Caco-2 (cell line): ENCODE measurements around the gene IGFBP7. TPM values are rescaled to one million over a fixed set of nuclear protein-coding genes. Genes with fewer than 3 reads are reported as not detected.

Experiments
- BruUV-seq: library from RNA; stranded (reverse); fragments of 400-500 nt; replicated peaks from 2 replicates; lab custom pipeline; 2021; lab: Mats Ljungman, UMichigan
- CTCF ChIA-PET: fragments of 300-600 bp; sonication (Branson Sonifier 250); formaldehyde crosslinking; loops from one replicate; lab custom pipeline; 2022; ENCODE audit warnings: antibody characterized with exemption; lab: Charles Lee
- POLR2A ChIA-PET: fragments of 300-600 bp; sonication (Branson Sonifier 250); formaldehyde crosslinking; loops from one replicate; lab custom pipeline; 2022; ENCODE audit warnings: antibody characterized with exemption; lab: Charles Lee
- DNase-seq, 2 experiments: peaks; one replicate each; pipeline versions ENCODE4 v3.0.0 to v3.0.0-alpha.2; 2020 to 2022
- H3K27me3 ChIP-seq: replicated peaks from 2 replicates; pipeline ENCODE4 v1.6.0; 2011; ENCODE audit warnings: low read length; ENCODE audit not compliant: control insufficient read depth, insufficient read depth
- H3K36me3 ChIP-seq: 2 replicates; pipeline ENCODE4 v1.5.1; 2011; ENCODE audit warnings: low read length; ENCODE audit not compliant: control insufficient read depth, insufficient read depth
- H3K4me1 ChIP-seq: fragments of 250-450 bp; sonication (Bioruptor Pico); 2 replicates; pipeline ENCODE4 v1.5.1; 2020; ENCODE audit warnings: mild to moderate bottlenecking
- H3K4me3 ChIP-seq: 2 replicates; pipeline ENCODE4 v1.5.1; 2011; ENCODE audit warnings: low read depth, mild to moderate bottlenecking, control low read depth, low read length
- H3K9me3 ChIP-seq: fragments of 250-450 bp; sonication (Bioruptor Pico); 2 replicates; pipeline ENCODE4 v1.5.1; 2020; ENCODE audit warnings: mild to moderate bottlenecking, moderate library complexity
- H3K27ac Mint-ChIP-seq: one replicate; pipeline ENCODE4 v1.8.0; 2022; ENCODE audit warnings: mixed read lengths; ENCODE audit not compliant: unreplicated experiment
- H3K27me3 Mint-ChIP-seq: one replicate; pipeline ENCODE4 v1.8.0; 2022; ENCODE audit warnings: mixed read lengths; ENCODE audit not compliant: insufficient read depth, unreplicated experiment
- H3K36me3 Mint-ChIP-seq: one replicate; pipeline ENCODE4 v1.8.0; 2022; ENCODE audit warnings: mild to moderate bottlenecking, mixed read lengths; ENCODE audit not compliant: insufficient read depth, unreplicated experiment
- H3K4me1 Mint-ChIP-seq: one replicate; pipeline ENCODE4 v1.8.0; 2022; ENCODE audit warnings: low read depth, mixed read lengths; ENCODE audit not compliant: unreplicated experiment
- H3K4me3 Mint-ChIP-seq: one replicate; pipeline ENCODE4 v1.8.0; 2022; ENCODE audit warnings: mild to moderate bottlenecking, moderate library complexity, mixed read lengths; ENCODE audit not compliant: unreplicated experiment
- H3K9me3 Mint-ChIP-seq: one replicate; pipeline ENCODE4 v1.8.0; 2022; ENCODE audit warnings: mixed read lengths; ENCODE audit not compliant: unreplicated experiment
- intact Hi-C: fragments of 100-400 bp; cut with micrococcal nuclease; formaldehyde crosslinking; loops from one replicate; pipeline ENCODE4 v1.10.0; 2022; ENCODE audit not compliant: unreplicated experiment
- total RNA-seq: library from RNA; stranded (reverse); gene quantifications from 2 replicates; pipeline ENCODE4 v1.2.3, GENCODE V29; 2022
- TF ChIP-seq, protein P1 (sequence below), 2 experiments: fragments of 200-600 bp in 1 of 2; IDR thresholded peaks; 1 replicate in 1 of 2; 2 replicates in 1 of 2; pipeline versions ENCODE4 v1.5.1 to v1.8.0; 2011 to 2022; ENCODE audit warnings: antibody characterized with exemption in 1 of 2, control low read depth in 1 of 2, inconsistent platforms in 1 of 2, low read depth in 1 of 2, low read length in 1 of 2, mild to moderate bottlenecking in 1 of 2, moderate library complexity in 1 of 2; ENCODE audit not compliant: insufficient read depth in 1 of 2, severe bottlenecking in 1 of 2, unreplicated experiment in 1 of 2

IGFBP7 gene
- total RNA-seq, 1 experiment from 2014 or later, result 40.4 TPM

DNA sequence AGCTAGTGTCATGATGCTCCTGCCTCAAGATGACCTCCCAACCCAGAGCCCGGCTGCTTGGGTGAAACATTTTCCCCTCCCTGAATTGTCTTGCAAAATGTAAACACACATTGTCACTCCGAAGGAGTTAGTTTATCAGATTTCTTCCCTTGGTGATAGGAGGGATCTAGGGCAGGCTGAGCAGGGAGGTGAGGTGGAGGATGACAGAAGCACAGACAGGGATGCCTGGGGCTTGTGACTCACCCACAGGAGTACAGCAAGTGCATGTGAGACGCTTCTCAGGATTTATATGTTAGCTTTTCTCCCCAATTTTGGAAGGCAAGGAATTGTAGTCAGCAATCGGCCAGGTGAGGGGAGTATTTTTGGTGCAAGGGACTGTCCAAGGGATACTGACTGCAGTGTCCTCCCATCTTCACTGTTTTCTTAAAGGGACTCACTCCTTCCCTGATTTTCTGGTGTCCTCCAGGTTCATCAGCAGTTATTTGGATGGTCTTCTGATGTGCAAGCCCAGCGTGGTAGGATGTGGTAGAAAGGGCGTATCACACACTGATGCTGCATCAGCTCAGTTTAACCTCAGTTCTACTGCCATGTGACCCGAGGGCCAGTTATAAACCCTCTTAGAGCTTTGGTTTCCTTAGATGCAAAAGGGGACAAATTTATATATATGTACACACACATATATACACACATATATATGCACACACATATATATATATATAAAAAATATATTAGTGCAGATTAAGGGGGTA is 46.2 kb upstream of the IGFBP7 start:
- intact Hi-C loops, result loop anchor here (5.0 kb wide), 1 partner anchor 44 kb away; the partner anchor contains the start of gene IGFBP7

DNA sequence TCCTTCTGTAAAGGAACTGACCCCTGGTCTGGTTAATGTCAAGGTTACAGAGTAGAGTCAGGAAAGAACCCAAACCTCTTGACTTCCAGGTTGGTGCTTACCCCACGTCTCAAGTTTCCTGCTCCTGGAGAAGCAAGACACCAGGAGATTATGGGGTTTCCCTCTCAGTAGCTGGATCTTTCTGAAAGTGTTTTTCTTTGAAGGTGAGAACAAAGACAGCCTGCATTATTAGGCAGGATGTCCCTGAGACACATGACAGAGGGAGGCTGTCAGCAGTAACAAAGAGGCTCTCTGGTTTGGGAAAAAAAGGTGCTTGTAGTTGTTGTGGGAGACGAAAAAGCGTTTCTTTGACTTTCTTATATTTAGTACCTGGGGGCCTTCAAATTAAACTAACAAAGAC is 44.7 kb upstream of the IGFBP7 start:
- no peaks in the 10 kb centered on the region for H3K27me3 Mint-ChIP-seq
- Histone ChIP-seq H3K9me3 (no peaks in the 10 kb centered on the region), H3K27me3 (no peaks in the 10 kb centered on the region), H3K4me3 (no peak overlapping the region), H3K36me3 (no peaks in the 10 kb centered on the region), H3K4me1 (peaks cover 12% of the 10 kb centered on the region)
- POLR2A ChIA-PET, result no interaction called here
- no peaks in the 10 kb centered on the region for H3K9me3 Mint-ChIP-seq
- H3K27ac Mint-ChIP-seq, result no peak overlapping the region
- DNase-seq, result no peak
- intact Hi-C loops, result loop anchor here (5.0 kb wide), 1 partner anchor 43 kb away; the partner anchor contains the start of gene IGFBP7
- no peaks in the 10 kb centered on the region for H3K36me3 Mint-ChIP-seq
- peaks cover 15% of the 10 kb centered on the region for H3K4me1 Mint-ChIP-seq
- CTCF ChIA-PET, result no interaction called here
- BruUV-seq, result no TSS peak
- TF ChIP-seq, protein P1, sequence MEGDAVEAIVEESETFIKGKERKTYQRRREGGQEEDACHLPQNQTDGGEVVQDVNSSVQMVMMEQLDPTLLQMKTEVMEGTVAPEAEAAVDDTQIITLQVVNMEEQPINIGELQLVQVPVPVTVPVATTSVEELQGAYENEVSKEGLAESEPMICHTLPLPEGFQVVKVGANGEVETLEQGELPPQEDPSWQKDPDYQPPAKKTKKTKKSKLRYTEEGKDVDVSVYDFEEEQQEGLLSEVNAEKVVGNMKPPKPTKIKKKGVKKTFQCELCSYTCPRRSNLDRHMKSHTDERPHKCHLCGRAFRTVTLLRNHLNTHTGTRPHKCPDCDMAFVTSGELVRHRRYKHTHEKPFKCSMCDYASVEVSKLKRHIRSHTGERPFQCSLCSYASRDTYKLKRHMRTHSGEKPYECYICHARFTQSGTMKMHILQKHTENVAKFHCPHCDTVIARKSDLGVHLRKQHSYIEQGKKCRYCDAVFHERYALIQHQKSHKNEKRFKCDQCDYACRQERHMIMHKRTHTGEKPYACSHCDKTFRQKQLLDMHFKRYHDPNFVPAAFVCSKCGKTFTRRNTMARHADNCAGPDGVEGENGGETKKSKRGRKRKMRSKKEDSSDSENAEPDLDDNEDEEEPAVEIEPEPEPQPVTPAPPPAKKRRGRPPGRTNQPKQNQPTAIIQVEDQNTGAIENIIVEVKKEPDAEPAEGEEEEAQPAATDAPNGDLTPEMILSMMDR (IDR thresholded peaks at IDR 0.05; ENCODE audit: insufficient read depth in 1 of 2, low read depth in 1 of 2, low read length in 1 of 2, severe bottlenecking in 1 of 2, unreplicated experiment in 1 of 2), result no peak
- no peak overlapping the region for H3K4me3 Mint-ChIP-seq

More for the DNA sequence above, 46.2 kb upstream of the IGFBP7 start:
- Histone ChIP-seq H3K27me3 (no peaks in the 10 kb centered on the region), H3K36me3 (no peaks in the 10 kb centered on the region), H3K9me3 (no peaks in the 10 kb centered on the region; the same call in 1 of the 2 replicates), H3K4me3 (no peak overlapping the region), H3K4me1 (peaks cover 7% of the 10 kb centered on the region)
- no peak for DNase-seq
- no peak overlapping the region for H3K4me3 Mint-ChIP-seq
- no peaks in the 10 kb centered on the region for H3K9me3 Mint-ChIP-seq
- no peak overlapping the region for H3K27ac Mint-ChIP-seq
- H3K36me3 Mint-ChIP-seq, result no peaks in the 10 kb centered on the region
- H3K4me1 Mint-ChIP-seq, result peaks cover 9% of the 10 kb centered on the region
- TF ChIP-seq, protein P1 (IDR thresholded peaks at IDR 0.05; ENCODE audit: insufficient read depth in 1 of 2, low read depth in 1 of 2, low read length in 1 of 2, severe bottlenecking in 1 of 2, unreplicated experiment in 1 of 2), result no peak
- no TSS peak for BruUV-seq
- ChIA-PET POLR2A (no interaction called here), CTCF (interaction anchor here (1.6 kb wide), 1 partner anchor 118 kb away, joined by 4 read pairs; no protein-coding TSS in a partner anchor)
- H3K27me3 Mint-ChIP-seq, result no peaks in the 10 kb centered on the region

DNA sequence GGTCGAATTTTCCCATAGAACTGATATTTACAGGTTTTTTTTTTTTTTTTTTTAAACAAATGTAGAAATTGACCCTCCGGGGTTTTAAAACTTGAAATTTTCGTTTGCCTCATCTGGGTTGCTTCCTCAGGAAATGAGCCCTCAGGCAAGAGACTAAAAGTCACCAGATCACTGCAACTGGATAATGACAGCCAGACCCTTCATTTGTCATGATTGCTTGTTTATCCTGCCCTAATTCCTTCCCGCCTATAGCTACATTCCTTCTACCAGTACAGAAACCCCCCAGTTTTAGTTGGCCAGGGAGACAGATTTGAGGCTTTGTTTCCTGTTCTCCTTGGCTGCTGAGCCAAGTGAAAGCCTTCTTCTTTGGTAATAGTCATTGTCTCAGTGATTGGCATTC is 44.0 kb upstream of the IGFBP7 start:
- no peaks in the 10 kb centered on the region for H3K27me3 ChIP-seq
- Mint-ChIP-seq H3K36me3 (no peaks in the 10 kb centered on the region), H3K27me3 (no peaks in the 10 kb centered on the region), H3K9me3 (no peaks in the 10 kb centered on the region), H3K4me3 (no peak overlapping the region), H3K4me1 (peaks cover 21% of the 10 kb centered on the region), H3K27ac (no peak overlapping the region)
- no TSS peak for BruUV-seq
- no peaks in the 10 kb centered on the region for H3K9me3 ChIP-seq
- intact Hi-C loops, result no loop called here
- DNase-seq, result no peak
- H3K36me3 ChIP-seq, result no peaks in the 10 kb centered on the region
- H3K4me1 ChIP-seq, result peaks cover 18% of the 10 kb centered on the region
- CTCF ChIA-PET, result no interaction called here
- TF ChIP-seq, protein P1 (IDR thresholded peaks at IDR 0.05; ENCODE audit: insufficient read depth in 1 of 2, low read depth in 1 of 2, low read length in 1 of 2, severe bottlenecking in 1 of 2, unreplicated experiment in 1 of 2), result no peak
- no peak overlapping the region for H3K4me3 ChIP-seq
- POLR2A ChIA-PET, result no interaction called here
